ENCODE results near the gene ABCB8. TPM values are rescaled to one million over a fixed set of nuclear protein-coding genes. Genes with fewer than 3 reads are reported as not detected.
"Not testable (repeated sequence)": the region's sequence is repeated elsewhere in the genome, so short reads cannot be mapped to it uniquely, and the experiment has no call there.

The ABCB8 gene
- total RNA-seq, 2 donors from 2014 or later: 11.9 to 20.6 TPM

GRCh38 chr7:151035026-151035717 lies 6.9 kb downstream of the ABCB8 start:
- Histone ChIP-seq H3K27me3 (no peaks in the 10 kb centered on the region), H3K27ac (no peak overlapping the region), H3K36me3 (peaks cover 25% of the 10 kb centered on the region), H3K4me3 (no peak overlapping the region), H3K9me3 (no peaks in the 10 kb centered on the region), H3K4me1 (peaks cover 3 to 20% of the 10 kb centered on the region in 2 donors)
- TF ChIP-seq CTCF (IDR thresholded peaks at IDR 0.05): no peak
- no peak for DNase-seq (ENCODE audit: low spot score)

- DNase-seq (ENCODE audit: low spot score): no peak
- peaks cover 25% of the 10 kb centered on the region for H3K36me3 ChIP-seq
- TF ChIP-seq CTCF (IDR thresholded peaks at IDR 0.05): no peak
- no peak overlapping the region for H3K4me3 ChIP-seq
- no peak overlapping the region for H3K27ac ChIP-seq
- no peaks in the 10 kb centered on the region for H3K9me3 ChIP-seq
- peaks cover 3 to 20% of the 10 kb centered on the region in 2 donors for H3K4me1 ChIP-seq
- no peaks in the 10 kb centered on the region for H3K27me3 ChIP-seq
Observed at GRCh38 chr7:151035902-151036301, 7.7 kb downstream of the ABCB8 start.

GRCh38 chr7:151038951-151039849 lies 10.9 kb downstream of the ABCB8 start:
- DNase-seq (ENCODE audit: low spot score): peak; percentile 89
- H3K36me3 ChIP-seq: peaks cover 25% of the 10 kb centered on the region
- no peaks in the 10 kb centered on the region for H3K27me3 ChIP-seq
- H3K4me3 ChIP-seq: no peak overlapping the region
- peak overlapping the region; percentile 57 to 62 for H3K27ac ChIP-seq
- H3K4me1 ChIP-seq: peaks cover 3 to 20% of the 10 kb centered on the region in 2 donors
- TF ChIP-seq CTCF (IDR thresholded peaks at IDR 0.05): no peak
- no peaks in the 10 kb centered on the region for H3K9me3 ChIP-seq

GRCh38 chr7:151039850-151040548 lies 11.7 kb downstream of the ABCB8 start:
- Histone ChIP-seq H3K4me3 (no peak overlapping the region), H3K27ac (peak overlapping the region in 1 of 2 donors; percentile 62), H3K4me1 (peaks cover 3 to 20% of the 10 kb centered on the region in 2 donors), H3K27me3 (no peaks in the 10 kb centered on the region), H3K36me3 (peaks cover 29% of the 10 kb centered on the region), H3K9me3 (no peaks in the 10 kb centered on the region)
- no peak for TF ChIP-seq CTCF (IDR thresholded peaks at IDR 0.05)
- no peak for DNase-seq (ENCODE audit: low spot score)

GRCh38 chr7:151040616-151041375 lies 12.5 kb downstream of the ABCB8 start:
- no peak for TF ChIP-seq CTCF (IDR thresholded peaks at IDR 0.05)
- Histone ChIP-seq H3K9me3 (no peaks in the 10 kb centered on the region), H3K4me3 (no peak overlapping the region), H3K4me1 (peaks cover 3 to 20% of the 10 kb centered on the region in 2 donors), H3K36me3 (peaks cover 25% of the 10 kb centered on the region), H3K27ac (no peak overlapping the region), H3K27me3 (no peaks in the 10 kb centered on the region)
- no peak for DNase-seq (ENCODE audit: low spot score)

- H3K27ac ChIP-seq; H3K27me3 ChIP-seq; DNase-seq (ENCODE audit: low spot score); H3K36me3 ChIP-seq; H3K4me3 ChIP-seq; H3K9me3 ChIP-seq: not testable (repeated sequence)
- peaks cover 3 to 29% of the 10 kb centered on the region in 2 donors for H3K4me1 ChIP-seq
Observed at GRCh38 chr7:151043449-151043848, 15.2 kb downstream of the ABCB8 start.
